AG09309 (cell line): Measurements from ENCODE around the gene RRAGD.
A peak's percentile ranks its signal among the peaks of the same experiment; 100 is the strongest.

Experiments used
- DNase-seq: peaks from one replicate; pipeline ENCODE4 v3.0.0-alpha.2; 2010; ENCODE audit warnings: low read depth
- H3K4me3 ChIP-seq: 2 replicates; pipeline ENCODE4 v1.5.1; 2011; ENCODE audit warnings: mild to moderate bottlenecking, low read depth, low read length, moderate library complexity; ENCODE audit not compliant: control insufficient read depth
- TF ChIP-seq, protein P1 (sequence below): IDR thresholded peaks from 2 replicates; pipeline ENCODE4 v1.5.1; 2011; ENCODE audit warnings: mild to moderate bottlenecking, low read depth, low read length, inconsistent platforms; ENCODE audit not compliant: insufficient read depth, control insufficient read depth; ENCODE audit errors: missing control alignments

RRAGD gene, protein sequence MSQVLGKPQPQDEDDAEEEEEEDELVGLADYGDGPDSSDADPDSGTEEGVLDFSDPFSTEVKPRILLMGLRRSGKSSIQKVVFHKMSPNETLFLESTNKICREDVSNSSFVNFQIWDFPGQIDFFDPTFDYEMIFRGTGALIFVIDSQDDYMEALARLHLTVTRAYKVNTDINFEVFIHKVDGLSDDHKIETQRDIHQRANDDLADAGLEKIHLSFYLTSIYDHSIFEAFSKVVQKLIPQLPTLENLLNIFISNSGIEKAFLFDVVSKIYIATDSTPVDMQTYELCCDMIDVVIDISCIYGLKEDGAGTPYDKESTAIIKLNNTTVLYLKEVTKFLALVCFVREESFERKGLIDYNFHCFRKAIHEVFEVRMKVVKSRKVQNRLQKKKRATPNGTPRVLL

DNA sequence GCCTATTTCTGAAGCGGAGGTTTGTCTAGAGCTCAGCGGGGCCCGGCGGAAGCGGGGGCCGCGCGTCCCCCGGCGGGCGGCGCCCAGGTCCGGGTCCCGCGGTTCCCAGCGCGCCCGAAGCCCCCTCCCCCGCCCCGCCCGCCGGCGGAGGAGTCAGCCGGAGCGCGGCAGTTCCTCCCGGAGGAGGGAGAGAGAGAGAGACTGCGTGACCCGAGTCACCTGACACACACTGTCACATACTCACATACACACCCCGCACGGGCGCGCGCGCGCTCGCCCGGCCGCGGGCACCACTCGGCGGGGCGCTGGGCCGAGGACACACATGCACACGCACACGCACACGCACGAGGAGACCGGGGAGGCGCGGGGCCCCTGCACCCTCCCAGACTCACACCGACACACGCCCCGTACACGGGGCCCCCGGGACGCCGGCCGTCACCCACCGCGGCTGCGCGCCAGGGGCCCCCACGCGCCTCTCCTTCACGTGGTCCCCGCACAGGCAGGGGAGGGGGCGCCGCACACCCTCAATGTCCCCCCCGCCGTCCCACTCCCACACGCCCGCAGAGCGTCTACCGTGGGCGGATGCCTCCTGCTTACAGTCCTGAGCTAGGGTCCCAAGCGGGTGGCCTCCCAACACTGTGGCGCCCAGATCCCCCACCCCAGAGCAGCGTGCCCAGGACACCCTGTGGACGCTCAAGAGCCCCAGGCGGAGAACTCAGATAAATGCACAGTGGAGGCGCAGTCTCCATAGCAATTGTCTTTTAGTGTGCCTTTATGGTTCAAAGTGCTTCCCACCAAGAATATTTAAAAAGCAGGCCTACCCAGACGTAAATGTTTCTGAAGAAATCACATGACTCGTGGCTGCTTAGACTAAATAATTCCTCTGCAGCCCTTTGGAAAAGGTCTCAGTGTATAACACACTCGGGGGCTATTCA is at the start of gene RRAGD:
Gene RRAGD (minus strand): TSS at position 203 of the 935 bp plus-strand sequence. CDS start 280 bp downstream, outside the sequence.
- TF ChIP-seq, protein P1, sequence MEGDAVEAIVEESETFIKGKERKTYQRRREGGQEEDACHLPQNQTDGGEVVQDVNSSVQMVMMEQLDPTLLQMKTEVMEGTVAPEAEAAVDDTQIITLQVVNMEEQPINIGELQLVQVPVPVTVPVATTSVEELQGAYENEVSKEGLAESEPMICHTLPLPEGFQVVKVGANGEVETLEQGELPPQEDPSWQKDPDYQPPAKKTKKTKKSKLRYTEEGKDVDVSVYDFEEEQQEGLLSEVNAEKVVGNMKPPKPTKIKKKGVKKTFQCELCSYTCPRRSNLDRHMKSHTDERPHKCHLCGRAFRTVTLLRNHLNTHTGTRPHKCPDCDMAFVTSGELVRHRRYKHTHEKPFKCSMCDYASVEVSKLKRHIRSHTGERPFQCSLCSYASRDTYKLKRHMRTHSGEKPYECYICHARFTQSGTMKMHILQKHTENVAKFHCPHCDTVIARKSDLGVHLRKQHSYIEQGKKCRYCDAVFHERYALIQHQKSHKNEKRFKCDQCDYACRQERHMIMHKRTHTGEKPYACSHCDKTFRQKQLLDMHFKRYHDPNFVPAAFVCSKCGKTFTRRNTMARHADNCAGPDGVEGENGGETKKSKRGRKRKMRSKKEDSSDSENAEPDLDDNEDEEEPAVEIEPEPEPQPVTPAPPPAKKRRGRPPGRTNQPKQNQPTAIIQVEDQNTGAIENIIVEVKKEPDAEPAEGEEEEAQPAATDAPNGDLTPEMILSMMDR, result no peak
- DNase-seq, result no peak
- H3K4me3 ChIP-seq, result peak within 1 kb of the TSS; percentile 33

DNA sequence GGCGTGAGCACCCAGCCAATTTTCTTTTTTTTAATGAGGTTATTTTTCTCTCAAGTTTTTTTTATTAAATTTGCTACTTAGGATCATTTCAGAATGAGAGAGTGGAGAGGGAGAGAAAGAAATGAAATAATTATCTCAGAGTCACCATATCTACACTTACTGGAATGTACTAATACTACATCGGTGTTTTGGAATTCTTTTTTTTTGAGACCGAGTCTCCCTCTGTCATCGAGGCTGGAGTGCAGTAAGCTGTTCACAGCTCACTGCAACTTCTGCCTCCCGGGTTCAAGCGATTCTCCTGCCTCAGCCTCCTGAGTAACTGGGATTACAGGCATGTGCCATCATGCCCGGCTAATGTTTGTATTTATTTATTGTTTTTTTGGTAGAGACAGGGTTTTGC is 48.6 kb upstream of the RRAGD start:
- no peak overlapping the region for H3K4me3 ChIP-seq
- DNase-seq, result no peak
- TF ChIP-seq, protein P1, result no peak

DNA sequence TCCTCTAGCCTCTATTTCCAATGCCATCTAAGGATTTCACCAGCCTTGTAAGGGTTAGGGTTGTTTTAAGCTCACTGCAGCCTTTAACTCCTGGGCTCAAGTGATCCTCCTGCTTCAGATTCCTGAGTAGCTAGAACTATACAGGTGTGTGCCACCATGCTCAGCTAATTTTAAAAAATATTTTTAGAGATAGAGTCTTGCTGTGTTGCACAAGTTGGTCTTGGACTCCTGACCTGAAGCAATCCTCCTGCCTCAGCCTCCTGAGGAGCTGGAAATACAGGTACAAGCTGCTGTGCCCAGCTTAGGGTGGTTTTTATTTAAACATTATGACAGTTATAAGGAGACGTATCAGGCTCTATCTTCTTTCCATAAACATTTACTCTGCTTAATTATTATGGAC is 47.4 kb upstream of the RRAGD start:
- no peak overlapping the region for H3K4me3 ChIP-seq
- no peak for DNase-seq
- TF ChIP-seq, protein P1, result no peak

DNA sequence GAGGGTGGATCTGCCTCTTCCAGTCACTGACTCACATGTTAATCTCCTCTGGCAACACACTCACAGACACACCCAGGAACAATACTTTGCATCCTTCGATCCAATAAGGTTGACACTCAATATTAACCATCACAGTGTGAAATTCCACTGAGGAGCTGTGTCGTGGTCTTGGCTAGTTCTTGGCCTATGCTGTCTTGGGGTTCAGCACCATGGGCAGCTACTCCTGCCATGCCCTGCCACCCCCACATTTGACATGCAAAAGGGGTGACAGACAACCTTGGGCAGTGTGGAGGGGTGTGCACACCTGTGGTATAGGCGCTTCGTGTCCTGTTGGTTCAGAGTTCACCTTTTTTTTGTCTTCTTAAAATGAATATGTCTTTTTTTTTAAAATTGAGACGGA is 46.6 kb upstream of the RRAGD start:
- TF ChIP-seq, protein P1, result no peak
- DNase-seq, result no peak
- H3K4me3 ChIP-seq, result no peak overlapping the region

DNA sequence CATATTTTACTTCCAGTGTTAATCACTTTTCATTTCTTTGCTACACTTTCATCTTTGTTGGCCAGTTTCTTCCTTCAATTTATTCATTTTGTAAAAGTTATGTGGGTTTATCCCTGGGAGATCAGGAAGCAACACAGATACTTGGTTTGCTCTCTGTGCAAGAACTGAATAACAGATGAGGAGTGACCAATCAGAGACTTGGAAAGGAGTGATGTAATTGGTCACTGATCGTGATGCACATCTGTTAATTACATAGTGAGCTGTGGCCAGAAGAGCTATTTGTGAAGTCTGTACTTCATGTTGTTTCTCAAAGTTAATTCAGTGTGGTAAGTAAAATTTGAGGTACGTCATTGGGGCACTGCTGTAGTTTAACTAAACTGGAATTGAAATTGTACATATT is 42.2 kb upstream of the RRAGD start:
- no peak for DNase-seq
- TF ChIP-seq, protein P1, result no peak
- H3K4me3 ChIP-seq, result no peak overlapping the region

DNA sequence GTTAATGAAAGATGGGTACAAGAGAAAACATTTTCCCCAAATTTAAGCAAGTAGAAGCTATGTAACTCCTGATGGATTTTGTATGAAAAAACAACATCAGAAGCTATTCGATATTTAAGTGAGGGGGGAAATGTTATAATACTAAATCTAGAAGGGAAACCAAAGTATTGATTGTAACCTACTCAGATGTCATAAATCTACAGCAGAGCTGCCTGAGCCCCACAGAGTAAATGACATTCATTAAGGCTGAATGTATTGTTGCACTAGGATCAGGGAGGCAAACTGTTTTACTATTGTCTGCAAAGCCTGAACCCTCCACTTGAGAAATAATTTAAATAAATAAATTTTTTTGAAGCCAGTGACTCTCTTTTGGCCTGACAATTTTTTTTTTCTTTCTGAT is 40.2 kb upstream of the RRAGD start:
- TF ChIP-seq, protein P1, result no peak
- DNase-seq, result no peak
- H3K4me3 ChIP-seq, result no peak overlapping the region
